Measurements from ENCODE around the gene SUSD2.

- TF ChIP-seq ZKSCAN1 (IDR thresholded peaks at IDR 0.05; ENCODE audit: low read depth, low read length) (no peak), SMC3 (conservative IDR thresholded peaks at IDR 0.05; ENCODE audit: insufficient read depth, low read depth, low read length) (no peak), MYC (IDR thresholded peaks at IDR 0.05; ENCODE audit: low read depth, low read length) (no peak), MYC (CRISPR knock-in tag; IDR thresholded peaks at IDR 0.05; ENCODE audit: borderline replicate concordance, low read depth) (no peak), TAF7 (tag; IDR thresholded peaks at IDR 0.05) (no peak), MTA1 (IDR thresholded peaks at IDR 0.05; ENCODE audit: borderline replicate concordance) (no peak), RFX1 (IDR thresholded peaks at IDR 0.05) (no peak), RCOR1 (IDR thresholded peaks at IDR 0.05; ENCODE audit: borderline replicate concordance in 1 of 2, low read depth in 2 of 2, low read length in 2 of 2) (no peak), MITF (IDR thresholded peaks at IDR 0.05) (no peak)
- TF ChIP-seq, protein P1, sequence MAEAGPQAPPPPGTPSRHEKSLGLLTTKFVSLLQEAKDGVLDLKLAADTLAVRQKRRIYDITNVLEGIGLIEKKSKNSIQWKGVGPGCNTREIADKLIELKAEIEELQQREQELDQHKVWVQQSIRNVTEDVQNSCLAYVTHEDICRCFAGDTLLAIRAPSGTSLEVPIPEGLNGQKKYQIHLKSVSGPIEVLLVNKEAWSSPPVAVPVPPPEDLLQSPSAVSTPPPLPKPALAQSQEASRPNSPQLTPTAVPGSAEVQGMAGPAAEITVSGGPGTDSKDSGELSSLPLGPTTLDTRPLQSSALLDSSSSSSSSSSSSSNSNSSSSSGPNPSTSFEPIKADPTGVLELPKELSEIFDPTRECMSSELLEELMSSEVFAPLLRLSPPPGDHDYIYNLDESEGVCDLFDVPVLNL (CRISPR knock-in tag; IDR thresholded peaks at IDR 0.05; ENCODE audit: low read depth), result no peak
- TF ChIP-seq, protein P2, sequence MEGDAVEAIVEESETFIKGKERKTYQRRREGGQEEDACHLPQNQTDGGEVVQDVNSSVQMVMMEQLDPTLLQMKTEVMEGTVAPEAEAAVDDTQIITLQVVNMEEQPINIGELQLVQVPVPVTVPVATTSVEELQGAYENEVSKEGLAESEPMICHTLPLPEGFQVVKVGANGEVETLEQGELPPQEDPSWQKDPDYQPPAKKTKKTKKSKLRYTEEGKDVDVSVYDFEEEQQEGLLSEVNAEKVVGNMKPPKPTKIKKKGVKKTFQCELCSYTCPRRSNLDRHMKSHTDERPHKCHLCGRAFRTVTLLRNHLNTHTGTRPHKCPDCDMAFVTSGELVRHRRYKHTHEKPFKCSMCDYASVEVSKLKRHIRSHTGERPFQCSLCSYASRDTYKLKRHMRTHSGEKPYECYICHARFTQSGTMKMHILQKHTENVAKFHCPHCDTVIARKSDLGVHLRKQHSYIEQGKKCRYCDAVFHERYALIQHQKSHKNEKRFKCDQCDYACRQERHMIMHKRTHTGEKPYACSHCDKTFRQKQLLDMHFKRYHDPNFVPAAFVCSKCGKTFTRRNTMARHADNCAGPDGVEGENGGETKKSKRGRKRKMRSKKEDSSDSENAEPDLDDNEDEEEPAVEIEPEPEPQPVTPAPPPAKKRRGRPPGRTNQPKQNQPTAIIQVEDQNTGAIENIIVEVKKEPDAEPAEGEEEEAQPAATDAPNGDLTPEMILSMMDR (IDR thresholded peaks at IDR 0.05 in 2 of 3, conservative IDR thresholded peaks at IDR 0.05 in 1 of 3; ENCODE audit: insufficient read depth in 2 of 3, low read depth in 1 of 3, low read length in 3 of 3), result no peak
Measured at GRCh38 chr22:24160546-24160945, 20.7 kb upstream of the SUSD2 start.
